ENCODE measurements around the gene CAV1. TPM values are rescaled to one million over a fixed set of nuclear protein-coding genes. Genes with fewer than 3 reads are reported as not detected.

Gene CAV1
- total and polyA plus RNA-seq, 2 of the 4 experiments (the other 2 are of a cell fraction): 1,592 to 1,808 TPM

- BruUV-seq (replicated peaks): no TSS peak
- intact Hi-C loops (cut with micrococcal nuclease): no loop called here
- Histone ChIP-seq H2AK9ac (replicated peaks; ENCODE audit: low read depth, low read length, poor library complexity) (no peak overlapping the region), H3K9me1 (ENCODE audit: insufficient read depth, low read length) (peaks cover 28% of the 10 kb centered on the region), H4K91ac (ENCODE audit: insufficient read depth, low read depth, low read length) (peak overlapping the region; percentile 58), H3K9ac (ENCODE audit: low read depth, low read length) (no peak overlapping the region), H2AK5ac (ENCODE audit: low read depth, low read length) (0 out of 2 replicates have a peak overlapping the region, but pooled peaks have one; percentile 51), H2BK120ac (ENCODE audit: low read depth, low read length) (peak overlapping the region; percentile 71; the same call in 1 of the 2 replicates), H3K4ac (ENCODE audit: low read depth, low read length) (peak overlapping the region; percentile 56), H3K23ac (ENCODE audit: low read depth, low read length) (0 out of 2 replicates have a peak overlapping the region, but pooled peaks have one; percentile 2), H3K36me3 (ENCODE audit: control insufficient read depth, insufficient read depth, low read length) (peaks cover 40% of the 10 kb centered on the region), H2BK20ac (ENCODE audit: low read depth, low read length) (peak overlapping the region; percentile 40; the same call in 1 of the 2 replicates), H3K4me2 (ENCODE audit: low read depth, low read length) (0 out of 2 replicates have a peak overlapping the region, but pooled peaks have one; percentile 8), H3K27ac (ENCODE audit: insufficient read depth, low read length) (peak overlapping the region; percentile 61; the same call in 1 of the 2 replicates), H2BK5ac (ENCODE audit: low read depth, low read length, poor library complexity, severe bottlenecking) (peak overlapping the region; percentile 80), H3K9me3 (ENCODE audit: control insufficient read depth, insufficient read depth, low read length) (no peaks in the 10 kb centered on the region), H3K14ac (replicated peaks; ENCODE audit: low read depth, low read length) (peak overlapping the region; percentile 75), H4K5ac (ENCODE audit: low read depth, low read length) (peak overlapping the region; percentile 77), H3K56ac (ENCODE audit: extremely low read depth, insufficient read depth, low read length) (peak overlapping the region; percentile 8; the same call in 1 of the 2 replicates), H4K8ac (ENCODE audit: low read depth in 2 of 2, low read length in 2 of 2) (peak overlapping the region; percentile 5 to 29; a peak in 1 of 4 replicates), H3K4me1 (ENCODE audit: control insufficient read depth, insufficient read depth, low read length) (peaks cover 32% of the 10 kb centered on the region), H4K20me1 (ENCODE audit: insufficient read depth, low read length) (peaks cover 23% of the 10 kb centered on the region; the same call in 1 of the 2 replicates), H3K79me1 (ENCODE audit: low read depth in 1 of 2, low read length in 2 of 2) (peaks cover 42 to 86% of the 10 kb centered on the region in 2 experiments), H2BK15ac (ENCODE audit: low read depth, low read length) (peak overlapping the region; percentile 18; the same call in 1 of the 3 replicates), H3K4me3 (ENCODE audit: insufficient read depth, low read depth, low read length) (no peak overlapping the region), H3K18ac (ENCODE audit: low read depth, low read length) (peak overlapping the region; percentile 12), H2AFZ (replicated peaks; ENCODE audit: low read length, poor library complexity) (no peak overlapping the region), H3K27me3 (ENCODE audit: control insufficient read depth, insufficient read depth, low read length) (no peaks in the 10 kb centered on the region)
- TF ChIP-seq CEBPB (IDR thresholded peaks at IDR 0.05; ENCODE audit: low read depth, low read length) (no peak), NFE2L2 (IDR thresholded peaks at IDR 0.05; ENCODE audit: low read depth, low read length) (no peak), RAD21 (IDR thresholded peaks at IDR 0.05; ENCODE audit: low read length) (no peak), CTCF (conservative IDR thresholded peaks at IDR 0.05; ENCODE audit: low read depth, low read length) (no peak), MAZ (IDR thresholded peaks at IDR 0.05; ENCODE audit: borderline replicate concordance, low read depth, low read length) (no peak), CHD1 (IDR thresholded peaks at IDR 0.05; ENCODE audit: low read depth, low read length) (no peak), RCOR1 (IDR thresholded peaks at IDR 0.05; ENCODE audit: insufficient replicate concordance, low read length) (no peak), MAFK (IDR thresholded peaks at IDR 0.05; ENCODE audit: low read depth, low read length) (no peak), USF2 (IDR thresholded peaks at IDR 0.05; ENCODE audit: low read depth, low read length) (no peak), BHLHE40 (IDR thresholded peaks at IDR 0.05; ENCODE audit: low read depth, low read length) (no peak), ELK1 (IDR thresholded peaks at IDR 0.05; ENCODE audit: borderline replicate concordance, low read depth, low read length) (no peak), MXI1 (IDR thresholded peaks at IDR 0.05; ENCODE audit: borderline replicate concordance, low read depth, low read length) (no peak), SMC3 (IDR thresholded peaks at IDR 0.05; ENCODE audit: low read depth, low read length) (no peak), POLR2A (IDR thresholded peaks at IDR 0.05; ENCODE audit: low read depth, low read length) (no peak)
- ChIA-PET CTCF (interaction anchor here (0.6 to 0.9 kb wide), 5 partner anchors 8 to 297 kb away, joined by 3 to 9 read pairs (median 3); no protein-coding TSS in a partner anchor), POLR2A (ENCODE audit: unreplicated experiment) (interaction anchor here (0.6 to 0.7 kb wide), 3 partner anchors 17 to 31 kb away, joined by 3 to 11 read pairs (median 5); no protein-coding TSS in a partner anchor)
- peak; percentile 1; the same call in 1 of the 2 replicates for ATAC-seq (ENCODE audit: low read depth)
- dilution Hi-C loops (cut with HindIII; ENCODE audit: low sequenced_read_pairs, unreplicated experiment): no loop called here
- in situ Hi-C loops (cut with MboI; ENCODE audit: low sequenced_read_pairs): no loop called here
- no peak for DNase-seq
- WGBS, 2 experiments (ENCODE audit: extremely low coverage in 2 of 2, insufficient read length in 1 of 2): no CpG with 5 or more reads among the region's 1 CpG
Measured at GRCh38 chr7:116546916-116547315, 22.1 kb downstream of the CAV1 start.
